ENCODE results near the gene CMTR1.

The CMTR1 gene

DNA sequence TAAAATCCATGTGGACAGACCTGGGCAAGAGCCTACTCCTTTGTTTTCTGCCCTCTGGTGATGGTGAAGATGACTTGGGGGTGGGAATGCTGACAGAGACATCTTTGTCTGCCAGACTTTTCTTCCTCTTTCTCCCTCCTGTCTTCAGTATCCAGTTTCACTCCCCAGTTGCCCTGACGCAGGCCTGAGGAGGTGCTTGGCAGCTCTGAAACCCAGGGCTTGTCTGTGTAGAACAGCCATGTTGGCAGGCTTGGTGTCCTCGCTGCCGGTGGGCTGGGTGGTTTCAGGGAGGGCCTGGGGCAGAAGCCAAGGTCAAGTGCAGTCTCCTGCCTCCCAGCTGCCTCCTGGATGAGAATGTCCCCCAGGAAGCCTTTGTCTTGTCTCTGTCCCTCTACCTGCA is 44.2 kb downstream of the CMTR1 start:
- TF ChIP-seq, protein P1, sequence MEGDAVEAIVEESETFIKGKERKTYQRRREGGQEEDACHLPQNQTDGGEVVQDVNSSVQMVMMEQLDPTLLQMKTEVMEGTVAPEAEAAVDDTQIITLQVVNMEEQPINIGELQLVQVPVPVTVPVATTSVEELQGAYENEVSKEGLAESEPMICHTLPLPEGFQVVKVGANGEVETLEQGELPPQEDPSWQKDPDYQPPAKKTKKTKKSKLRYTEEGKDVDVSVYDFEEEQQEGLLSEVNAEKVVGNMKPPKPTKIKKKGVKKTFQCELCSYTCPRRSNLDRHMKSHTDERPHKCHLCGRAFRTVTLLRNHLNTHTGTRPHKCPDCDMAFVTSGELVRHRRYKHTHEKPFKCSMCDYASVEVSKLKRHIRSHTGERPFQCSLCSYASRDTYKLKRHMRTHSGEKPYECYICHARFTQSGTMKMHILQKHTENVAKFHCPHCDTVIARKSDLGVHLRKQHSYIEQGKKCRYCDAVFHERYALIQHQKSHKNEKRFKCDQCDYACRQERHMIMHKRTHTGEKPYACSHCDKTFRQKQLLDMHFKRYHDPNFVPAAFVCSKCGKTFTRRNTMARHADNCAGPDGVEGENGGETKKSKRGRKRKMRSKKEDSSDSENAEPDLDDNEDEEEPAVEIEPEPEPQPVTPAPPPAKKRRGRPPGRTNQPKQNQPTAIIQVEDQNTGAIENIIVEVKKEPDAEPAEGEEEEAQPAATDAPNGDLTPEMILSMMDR (IDR thresholded peaks at IDR 0.05; ENCODE audit: low read depth, low read length, missing control alignments): no peak
- H3K4me3 ChIP-seq (ENCODE audit: low read depth, low read length): no peak overlapping the region
- DNase-seq (ENCODE audit: low read depth): no peak
- in situ Hi-C loops (cut with HindIII; ENCODE audit: low sequenced_read_pairs): loop anchor here (25.0 kb wide), 1 partner anchor 185 kb away; no protein-coding TSS in a partner anchor

DNA sequence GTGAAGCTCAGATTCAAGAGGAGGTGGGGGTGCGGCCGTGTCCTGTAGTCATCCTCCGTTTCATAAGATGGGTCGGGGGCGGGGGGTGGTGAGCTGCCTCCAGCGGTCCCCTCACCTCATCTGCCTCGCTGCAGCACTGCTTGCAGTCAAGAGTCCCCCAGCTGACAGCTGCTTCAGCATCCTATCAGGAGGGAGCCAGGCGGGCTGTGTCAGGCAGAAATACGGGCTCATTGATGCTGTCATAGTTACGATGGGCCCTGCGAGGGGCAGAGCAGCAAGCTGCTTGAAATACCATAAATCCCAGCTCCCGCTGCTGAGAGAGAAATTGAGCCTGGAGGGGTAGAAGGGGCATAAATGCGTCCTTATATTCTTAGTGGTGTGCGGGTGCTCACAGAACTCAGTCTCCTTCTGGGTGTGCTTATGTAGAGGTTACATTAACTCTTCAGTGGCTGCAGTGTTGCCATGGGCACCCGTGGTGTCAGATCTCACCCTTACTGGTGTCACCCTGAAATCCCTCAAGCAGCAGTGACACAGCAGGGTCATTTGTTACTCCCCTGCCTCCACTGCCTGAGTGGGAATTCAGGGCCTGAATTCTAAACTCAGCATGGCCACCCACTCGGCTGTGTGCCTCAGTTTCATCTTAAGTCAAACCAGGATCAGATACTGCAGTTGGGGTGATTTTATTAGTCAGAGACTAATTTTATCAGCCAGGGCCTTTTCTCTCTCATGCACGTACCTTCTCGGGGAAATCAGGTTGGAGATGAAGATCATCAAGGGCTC is 44.8 kb downstream of the CMTR1 start:
- H3K4me3 ChIP-seq (ENCODE audit: low read depth, low read length): no peak overlapping the region
- in situ Hi-C loops (cut with HindIII; ENCODE audit: low sequenced_read_pairs): loop anchor here (25.0 kb wide), 1 partner anchor 184 kb away; no protein-coding TSS in a partner anchor
- DNase-seq (ENCODE audit: low read depth): no peak
- TF ChIP-seq, protein P1 (IDR thresholded peaks at IDR 0.05; ENCODE audit: low read depth, low read length, missing control alignments): no peak

DNA sequence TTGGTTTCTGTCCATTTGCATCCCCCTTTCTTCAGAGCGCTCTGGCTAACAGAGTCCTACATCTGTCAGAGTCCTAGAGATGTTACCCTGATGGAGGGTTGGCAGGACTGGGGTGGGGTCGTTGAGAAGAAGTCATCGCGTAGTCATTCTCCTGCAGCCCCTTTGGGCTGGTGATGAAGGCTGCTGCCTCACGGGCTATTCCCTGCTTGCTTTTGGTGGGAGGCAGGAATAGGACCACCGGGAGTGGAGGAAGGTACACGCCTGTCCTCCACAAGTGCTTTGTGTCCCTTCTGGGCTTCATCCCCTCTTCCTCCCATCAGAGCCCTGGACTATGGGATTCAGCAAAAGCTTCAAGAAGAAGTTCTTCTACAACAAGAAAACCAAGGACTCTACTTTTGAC is 45.8 kb downstream of the CMTR1 start:
- no peak overlapping the region for H3K4me3 ChIP-seq (ENCODE audit: low read depth, low read length)
- DNase-seq (ENCODE audit: low read depth): no peak
- TF ChIP-seq, protein P1 (IDR thresholded peaks at IDR 0.05; ENCODE audit: low read depth, low read length, missing control alignments): no peak
- in situ Hi-C loops (cut with HindIII; ENCODE audit: low sequenced_read_pairs): loop anchor here (25.0 kb wide), 1 partner anchor 183 kb away; no protein-coding TSS in a partner anchor

DNA sequence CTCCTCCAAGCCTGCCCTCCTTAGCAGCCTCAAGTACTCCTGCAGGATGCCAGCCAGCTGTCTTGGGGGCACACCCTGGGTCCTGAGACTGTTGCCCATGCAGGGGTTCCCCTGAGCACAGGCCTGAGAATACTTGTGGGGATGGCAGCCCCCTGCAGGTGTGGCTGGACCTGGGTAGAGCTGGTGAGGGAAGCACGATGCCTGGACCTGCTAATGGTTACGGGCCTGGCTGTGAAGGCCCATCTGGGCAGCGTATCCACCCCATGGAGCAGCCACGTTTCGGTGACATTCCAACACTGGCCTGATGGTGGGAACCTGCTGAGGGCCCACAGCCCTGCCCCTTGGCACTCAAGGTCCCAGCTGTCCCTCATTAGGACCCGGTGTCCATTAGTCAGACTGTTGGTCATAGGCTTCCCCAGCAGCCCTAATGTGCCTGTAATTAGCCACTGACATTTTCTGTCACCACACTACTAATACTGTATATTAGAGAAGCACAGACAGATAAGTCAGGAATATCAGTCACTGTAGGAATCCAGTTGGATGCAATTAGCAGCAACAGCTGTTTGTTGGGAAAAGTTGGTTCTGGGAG is 46.3 kb downstream of the CMTR1 start:
- TF ChIP-seq, protein P1 (IDR thresholded peaks at IDR 0.05; ENCODE audit: low read depth, low read length, missing control alignments): no peak

DNA sequence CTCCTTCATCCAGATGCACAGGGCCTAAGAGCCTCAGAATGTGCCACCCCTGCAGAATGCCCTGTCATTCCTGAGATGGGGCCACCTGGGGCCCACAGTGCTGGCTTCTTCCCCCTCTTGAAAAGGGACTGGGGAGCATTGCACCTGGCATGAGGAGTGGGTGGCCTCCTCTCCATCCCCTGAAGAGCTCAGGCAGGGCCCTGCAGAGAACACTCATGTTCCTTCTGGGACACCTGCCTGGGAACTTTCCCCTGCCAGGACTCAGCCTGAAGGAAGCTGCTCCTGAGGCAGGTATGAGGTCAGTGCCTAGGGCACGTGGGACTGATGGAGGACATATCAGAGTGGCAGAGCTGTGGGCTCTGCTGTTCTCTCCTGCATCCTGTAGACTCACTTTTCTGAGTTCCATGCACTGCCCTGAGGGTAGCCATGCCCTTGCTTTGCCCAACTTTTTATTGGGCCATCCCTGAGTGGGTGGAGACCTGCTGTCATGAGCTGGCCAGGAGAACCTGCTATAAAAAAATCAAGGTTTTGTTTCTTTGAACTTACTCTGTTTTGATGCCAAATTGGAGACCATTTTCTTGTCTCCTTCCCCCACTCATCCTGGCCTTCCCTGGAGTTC is 47.2 kb downstream of the CMTR1 start:
- no peak for DNase-seq (ENCODE audit: low read depth)
- in situ Hi-C loops (cut with HindIII; ENCODE audit: low sequenced_read_pairs): loop anchor here (25.0 kb wide), 1 partner anchor 182 kb away; no protein-coding TSS in a partner anchor
- TF ChIP-seq, protein P1 (IDR thresholded peaks at IDR 0.05; ENCODE audit: low read depth, low read length, missing control alignments): no peak
- H3K4me3 ChIP-seq (ENCODE audit: low read depth, low read length): no peak overlapping the region

More for the DNA sequence above, 46.3 kb downstream of the CMTR1 start:
- H3K4me3 ChIP-seq (ENCODE audit: low read depth, low read length): no peak overlapping the region
- DNase-seq (ENCODE audit: low read depth): no peak
- in situ Hi-C loops (cut with HindIII; ENCODE audit: low sequenced_read_pairs): loop anchor here (25.0 kb wide), 1 partner anchor 183 kb away; no protein-coding TSS in a partner anchor

DNA sequence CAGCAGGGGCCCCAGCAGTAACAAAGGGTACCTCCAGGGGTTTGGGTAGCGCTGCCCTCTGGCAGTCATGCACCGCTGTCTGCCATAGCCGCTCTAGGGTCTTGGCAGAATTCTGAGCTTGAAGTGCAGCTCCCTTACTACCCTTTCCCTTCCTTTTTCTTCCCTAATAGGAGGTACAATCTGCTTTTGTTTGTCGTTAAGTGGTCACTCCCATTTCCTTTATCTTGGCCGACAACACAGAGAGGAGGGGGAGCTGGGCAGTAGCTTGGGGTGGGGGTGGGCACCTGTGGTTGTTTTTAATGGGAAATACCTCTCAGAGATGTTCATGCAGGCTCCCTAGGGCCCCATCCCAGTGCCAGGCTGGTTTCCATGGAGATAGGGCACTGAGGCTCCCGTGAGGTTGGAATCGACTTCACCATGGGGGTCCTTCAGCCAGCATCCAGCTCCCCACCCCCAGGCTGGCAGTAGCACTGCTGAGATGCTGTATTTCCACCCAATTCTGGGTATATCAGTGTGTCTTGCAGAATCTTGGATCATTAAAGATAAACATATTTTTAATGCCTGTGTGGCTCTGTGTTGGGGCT is 48.0 kb downstream of the CMTR1 start:
- no peak for DNase-seq (ENCODE audit: low read depth)
- TF ChIP-seq, protein P1 (IDR thresholded peaks at IDR 0.05; ENCODE audit: low read depth, low read length, missing control alignments): no peak
- no peak overlapping the region for H3K4me3 ChIP-seq (ENCODE audit: low read depth, low read length)
- in situ Hi-C loops (cut with HindIII; ENCODE audit: low sequenced_read_pairs): loop anchor here (25.0 kb wide), 1 partner anchor 181 kb away; no protein-coding TSS in a partner anchor
